ENCODE results near the gene HASPIN.

The HASPIN gene

DNA sequence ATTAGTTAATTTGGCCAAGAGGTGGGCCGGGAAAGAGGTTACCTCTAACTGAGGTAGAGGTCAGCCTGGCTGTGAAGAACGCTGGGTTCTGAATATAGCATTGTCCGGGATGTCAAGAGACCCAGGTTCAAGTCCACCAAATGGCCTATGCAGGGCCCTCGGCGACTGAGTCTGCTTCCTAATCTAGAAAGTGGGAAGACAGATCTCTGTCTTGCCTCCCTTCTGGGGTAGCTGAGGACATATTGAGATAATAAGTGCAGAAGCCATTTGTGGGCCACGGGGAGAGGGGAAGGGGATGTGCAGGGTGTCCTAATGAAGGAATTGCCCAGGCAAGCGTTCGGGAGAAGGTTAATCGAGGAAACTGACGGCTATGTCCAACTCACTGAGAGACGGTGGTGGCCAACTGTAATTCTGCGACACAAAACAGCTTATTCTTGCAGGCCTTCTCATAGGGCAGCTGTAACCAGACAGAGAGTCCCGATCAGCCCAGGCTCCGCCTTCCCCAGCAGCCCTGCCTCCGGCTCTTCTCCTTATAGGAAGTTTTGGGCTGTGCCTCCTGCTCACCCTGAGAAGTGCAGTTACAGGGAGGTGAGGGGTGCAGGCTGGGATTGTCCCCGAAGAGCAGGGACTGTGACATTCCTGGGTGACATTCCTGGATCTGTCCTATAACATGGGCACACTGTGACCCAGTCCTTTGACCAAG, 15.9 kb downstream of the HASPIN start:
- no peak for DNase-seq (ENCODE audit: low read depth, low spot score)
- no peak overlapping the region for H3K4me3 ChIP-seq (ENCODE audit: low read depth, low read length)
- CTCF ChIA-PET, result interaction anchor here (0.8 to 12.9 kb wide), 9 partner anchors 10 to 265 kb away, joined by 3 to 500 read pairs (median 88); partner anchors contain the start of genes HASPIN and NCBP3
- TF ChIP-seq, protein P1, sequence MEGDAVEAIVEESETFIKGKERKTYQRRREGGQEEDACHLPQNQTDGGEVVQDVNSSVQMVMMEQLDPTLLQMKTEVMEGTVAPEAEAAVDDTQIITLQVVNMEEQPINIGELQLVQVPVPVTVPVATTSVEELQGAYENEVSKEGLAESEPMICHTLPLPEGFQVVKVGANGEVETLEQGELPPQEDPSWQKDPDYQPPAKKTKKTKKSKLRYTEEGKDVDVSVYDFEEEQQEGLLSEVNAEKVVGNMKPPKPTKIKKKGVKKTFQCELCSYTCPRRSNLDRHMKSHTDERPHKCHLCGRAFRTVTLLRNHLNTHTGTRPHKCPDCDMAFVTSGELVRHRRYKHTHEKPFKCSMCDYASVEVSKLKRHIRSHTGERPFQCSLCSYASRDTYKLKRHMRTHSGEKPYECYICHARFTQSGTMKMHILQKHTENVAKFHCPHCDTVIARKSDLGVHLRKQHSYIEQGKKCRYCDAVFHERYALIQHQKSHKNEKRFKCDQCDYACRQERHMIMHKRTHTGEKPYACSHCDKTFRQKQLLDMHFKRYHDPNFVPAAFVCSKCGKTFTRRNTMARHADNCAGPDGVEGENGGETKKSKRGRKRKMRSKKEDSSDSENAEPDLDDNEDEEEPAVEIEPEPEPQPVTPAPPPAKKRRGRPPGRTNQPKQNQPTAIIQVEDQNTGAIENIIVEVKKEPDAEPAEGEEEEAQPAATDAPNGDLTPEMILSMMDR (IDR thresholded peaks at IDR 0.05; ENCODE audit: insufficient read depth, low read length, missing control alignments), result no peak
- POLR2A ChIA-PET, result no interaction called here

DNA sequence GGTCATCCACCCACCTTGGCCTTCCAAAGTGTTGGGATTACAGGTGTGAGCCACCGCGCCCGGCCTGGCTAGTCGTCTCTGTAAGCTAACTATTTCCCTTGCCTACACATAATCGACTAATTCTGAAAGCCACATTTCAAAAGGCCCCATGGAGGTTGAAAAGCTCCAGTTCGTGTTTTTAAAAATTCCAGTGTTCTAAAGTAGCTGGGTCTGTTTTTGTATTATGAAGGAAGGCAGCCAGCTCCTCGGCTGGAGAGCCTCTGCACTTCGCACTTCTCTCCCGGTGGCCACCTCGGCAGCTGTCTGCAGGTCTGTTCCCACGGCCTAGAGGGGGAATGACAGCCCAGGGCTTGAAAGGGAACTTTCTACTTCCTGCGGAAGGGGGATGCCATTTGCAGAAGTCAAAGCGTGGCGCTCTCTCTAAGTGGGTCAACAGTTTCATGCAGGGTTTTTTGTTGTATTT, 16.9 kb downstream of the HASPIN start:
- TF ChIP-seq, protein P1 (IDR thresholded peaks at IDR 0.05; ENCODE audit: insufficient read depth, low read length, missing control alignments), result no peak
- CTCF ChIA-PET, result interaction anchor here (0.8 to 12.9 kb wide), 6 partner anchors 9 to 264 kb away, joined by 3 to 500 read pairs (median 156); partner anchors contain the start of gene NCBP3
- POLR2A ChIA-PET, result no interaction called here
- H3K4me3 ChIP-seq (ENCODE audit: low read depth, low read length), result no peak overlapping the region
- no peak for DNase-seq (ENCODE audit: low read depth, low spot score)

DNA sequence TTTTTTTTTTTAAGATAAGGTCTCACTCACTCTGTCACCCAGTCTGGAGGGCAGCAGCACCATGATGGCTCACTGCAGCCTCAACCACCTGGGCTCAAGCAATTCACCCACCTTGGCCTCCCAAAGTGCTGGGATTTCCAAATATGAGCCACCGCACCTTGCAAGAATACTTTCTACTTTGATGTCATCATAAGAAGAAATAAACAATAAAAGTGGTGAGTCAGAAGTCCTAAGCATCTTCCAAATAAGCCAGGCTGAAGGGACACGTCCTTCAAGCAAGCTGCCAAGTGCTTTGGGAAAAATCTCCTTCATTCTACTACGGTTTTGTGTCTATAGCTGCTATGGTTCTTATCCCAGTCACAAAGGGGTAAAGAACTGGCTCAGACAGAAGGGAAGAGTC, 20.3 kb downstream of the HASPIN start:
- TF ChIP-seq, protein P1 (IDR thresholded peaks at IDR 0.05; ENCODE audit: insufficient read depth, low read length, missing control alignments), result no peak
- no peak overlapping the region for H3K4me3 ChIP-seq (ENCODE audit: low read depth, low read length)
- ChIA-PET CTCF (interaction anchor here (0.7 to 1.3 kb wide), 2 partner anchors 9 to 84 kb away, joined by 3 to 5 read pairs; no protein-coding TSS in a partner anchor), POLR2A (no interaction called here)
- DNase-seq (ENCODE audit: low read depth, low spot score), result no peak

DNA sequence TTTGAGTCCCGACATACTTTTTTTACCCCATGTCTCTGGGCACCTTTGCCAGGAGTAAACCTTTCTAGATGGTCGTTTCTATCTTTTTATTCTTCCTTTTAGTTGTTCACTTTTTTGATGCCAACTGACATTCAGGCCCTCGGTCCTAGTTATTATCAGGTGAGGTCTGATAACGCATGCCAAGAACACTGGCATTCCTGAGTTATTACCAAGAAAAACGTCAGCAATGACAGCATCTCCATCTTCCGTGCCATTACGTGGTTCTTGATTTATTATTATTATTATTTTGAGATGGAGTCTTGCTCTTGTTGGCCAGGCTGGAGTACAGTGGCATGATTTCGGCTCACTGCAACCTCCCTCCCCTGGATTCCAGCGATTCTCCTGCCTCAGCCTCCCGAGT, 21.4 kb downstream of the HASPIN start:
- CTCF ChIA-PET, result interaction anchor here (2.2 to 10.1 kb wide), 2 partner anchors 8 to 101 kb away, joined by 8 to 122 read pairs; partner anchors contain the start of gene NCBP3
- no peak for DNase-seq (ENCODE audit: low read depth, low spot score)
- POLR2A ChIA-PET, result no interaction called here
- TF ChIP-seq, protein P1 (IDR thresholded peaks at IDR 0.05; ENCODE audit: insufficient read depth, low read length, missing control alignments), result no peak
- no peak overlapping the region for H3K4me3 ChIP-seq (ENCODE audit: low read depth, low read length)

DNA sequence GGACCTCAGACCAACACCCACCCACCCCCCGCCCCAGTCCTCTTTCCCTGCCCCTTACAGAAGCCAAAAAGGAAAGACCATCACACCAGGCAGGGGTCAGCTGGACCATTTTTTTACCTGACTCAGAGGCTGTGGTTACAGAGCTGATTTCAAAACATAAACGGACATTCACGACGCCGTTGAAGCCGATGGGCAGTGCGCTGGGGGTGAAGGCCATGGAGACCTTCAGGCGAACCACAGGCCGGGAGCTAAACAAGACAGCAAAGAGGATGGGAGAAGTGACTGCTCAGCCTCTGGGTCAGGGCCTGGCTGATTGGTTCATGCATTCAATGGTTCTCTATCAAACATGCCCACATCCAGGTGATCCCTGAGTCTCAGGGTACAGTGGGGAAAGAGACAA, 24.1 kb downstream of the HASPIN start:
- no peak for DNase-seq (ENCODE audit: low read depth, low spot score)
- ChIA-PET CTCF (interaction anchor here (10.1 kb wide), 1 partner anchor 11 kb away, joined by 122 read pairs; no protein-coding TSS in a partner anchor), POLR2A (no interaction called here)
- H3K4me3 ChIP-seq (ENCODE audit: low read depth, low read length), result no peak overlapping the region
- TF ChIP-seq, protein P1 (IDR thresholded peaks at IDR 0.05; ENCODE audit: insufficient read depth, low read length, missing control alignments), result no peak

DNA sequence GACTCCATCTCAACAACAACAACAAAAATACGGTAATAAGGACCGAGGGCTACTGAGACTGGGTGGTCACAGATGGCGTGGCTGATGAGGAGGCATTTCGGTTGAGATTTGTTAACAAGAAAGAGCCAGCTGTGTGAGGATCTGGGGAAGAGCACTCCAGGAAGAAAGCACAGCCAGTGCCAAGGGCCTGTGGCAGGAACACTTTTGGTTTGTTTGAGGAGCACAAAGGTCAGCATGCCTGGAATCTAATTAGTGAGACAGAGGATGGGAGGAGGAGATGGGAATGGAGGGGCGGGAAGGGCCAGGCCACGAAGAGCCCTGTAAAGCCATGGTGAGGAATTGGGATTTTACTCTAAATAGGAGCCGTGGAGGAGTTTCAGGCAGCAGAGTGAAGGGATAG, 24.9 kb downstream of the HASPIN start:
- H3K4me3 ChIP-seq (ENCODE audit: low read depth, low read length), result no peak overlapping the region
- ChIA-PET CTCF (interaction anchor here (1.4 to 10.1 kb wide), 3 partner anchors 11 to 88 kb away, joined by 3 to 122 read pairs (median 5); no protein-coding TSS in a partner anchor), POLR2A (no interaction called here)

More for the DNA sequence above, 24.9 kb downstream of the HASPIN start:
- TF ChIP-seq, protein P1 (IDR thresholded peaks at IDR 0.05; ENCODE audit: insufficient read depth, low read length, missing control alignments), result no peak
- no peak for DNase-seq (ENCODE audit: low read depth, low spot score)
